ENCODE data around the gene DISP1. TPM values are rescaled to one million over a fixed set of nuclear protein-coding genes. Genes with fewer than 3 reads are reported as not detected.

The DISP1 gene
- total RNA-seq, 1 donor from 2014 or later, result 31.1 TPM

- ATAC-seq (no peak), DNase-seq (no peak)
- no peak for TF ChIP-seq CTCF (IDR thresholded peaks at IDR 0.05)
- no peaks in the 10 kb centered on the region for H3K36me3 ChIP-seq
- peak overlapping the region; percentile 86 for H3K4me3 ChIP-seq
- peak overlapping the region; percentile 88 for H3K27ac ChIP-seq
- H3K4me1 ChIP-seq, result peaks cover 33% of the 10 kb centered on the region
- H3K9me3 ChIP-seq, result no peaks in the 10 kb centered on the region
- H3K27me3 ChIP-seq (ENCODE audit: low read depth), result no peaks in the 10 kb centered on the region
- intact Hi-C loops (cut with DNase I), result no loop called here
Observed at GRCh38 chr1:222813866-222814535, 838 bp upstream of the DISP1 start.

GRCh38 chr1:222815440-222815765, 564 bp downstream of the DISP1 start:
- Histone ChIP-seq H3K27me3 (ENCODE audit: low read depth) (no peaks in the 10 kb centered on the region), H3K36me3 (no peaks in the 10 kb centered on the region), H3K4me3 (peak overlapping the region; percentile 86), H3K27ac (peak overlapping the region; percentile 88), H3K4me1 (peaks cover 33% of the 10 kb centered on the region), H3K9me3 (no peaks in the 10 kb centered on the region)
- intact Hi-C loops (cut with DNase I), result no loop called here
- TF ChIP-seq CTCF (IDR thresholded peaks at IDR 0.05), result no peak
- ATAC-seq (no peak), DNase-seq (no peak)

- DNase-seq (no peak), ATAC-seq (peak; percentile 12 to 36)
- intact Hi-C loops (cut with DNase I), result no loop called here
- H3K27me3 ChIP-seq (ENCODE audit: low read depth), result no peaks in the 10 kb centered on the region
- no peak overlapping the region for H3K4me3 ChIP-seq
- peaks cover 33% of the 10 kb centered on the region for H3K4me1 ChIP-seq
- no peak overlapping the region for H3K27ac ChIP-seq
- no peaks in the 10 kb centered on the region for H3K9me3 ChIP-seq
- H3K36me3 ChIP-seq, result no peaks in the 10 kb centered on the region
- TF ChIP-seq CTCF (IDR thresholded peaks at IDR 0.05), result no peak
Observed at GRCh38 chr1:222817529-222817928, 2.7 kb downstream of the DISP1 start.

GRCh38 chr1:222818171-222818570, 3.3 kb downstream of the DISP1 start:
- no peaks in the 10 kb centered on the region for H3K9me3 ChIP-seq
- peaks cover 33% of the 10 kb centered on the region for H3K4me1 ChIP-seq
- H3K36me3 ChIP-seq, result no peaks in the 10 kb centered on the region
- no peak overlapping the region for H3K27ac ChIP-seq
- no peaks in the 10 kb centered on the region for H3K27me3 ChIP-seq (ENCODE audit: low read depth)
- TF ChIP-seq CTCF (IDR thresholded peaks at IDR 0.05), result no peak
- ATAC-seq (no peak), DNase-seq (no peak)
- no peak overlapping the region for H3K4me3 ChIP-seq
- intact Hi-C loops (cut with DNase I), result no loop called here

- no peaks in the 10 kb centered on the region for H3K9me3 ChIP-seq
- no peak for DNase-seq
- ATAC-seq, result no peak
- H3K4me3 ChIP-seq, result no peak overlapping the region
- peaks cover 33% of the 10 kb centered on the region for H3K4me1 ChIP-seq
- no peak overlapping the region for H3K27ac ChIP-seq
- no peak for TF ChIP-seq CTCF (IDR thresholded peaks at IDR 0.05)
- intact Hi-C loops (cut with DNase I), result no loop called here
- no peaks in the 10 kb centered on the region for H3K36me3 ChIP-seq
- H3K27me3 ChIP-seq (ENCODE audit: low read depth), result no peaks in the 10 kb centered on the region
Observed at GRCh38 chr1:222820171-222820712, 5.4 kb downstream of the DISP1 start.
